OCI-LY7 (cell line): ENCODE results near the gene VSIG8.

Source experiments
- CTCF ChIP-seq: fragments of 200-600 bp; sonication (generic); conservative IDR thresholded peaks from 2 replicates; pipeline ENCODE4 v1.5.1; 2014; ENCODE audit warnings: mild to moderate bottlenecking, antibody characterized with exemption, low read length, moderate library complexity, mixed read lengths
- EZH2phosphoT487 ChIP-seq: fragments of 200-600 bp; sonication (generic); IDR thresholded peaks from 2 replicates; pipeline ENCODE4 v1.6.1; 2018; ENCODE audit warnings: low read depth, borderline replicate concordance, mild to moderate bottlenecking, mixed run types, antibody characterized with exemption, low read length, moderate library complexity, mixed read lengths

- no peak for TF ChIP-seq CTCF
- TF ChIP-seq EZH2phosphoT487, result no peak
Observed at GRCh38 chr1:159889202-159889601, 26.7 kb upstream of the VSIG8 start.
